Omental fat pad (tissue), 4 donors: Measurements from ENCODE around the gene CCDC191. TPM values are rescaled to one million over a fixed set of nuclear protein-coding genes. Genes with fewer than 3 reads are reported as not detected.

Experiments
- ATAC-seq: fragments of 150-250 bp; one replicate; pipeline ENCODE4 v1.9.1; 2016; ENCODE audit warnings: mild to moderate bottlenecking, moderate library complexity; ENCODE audit not compliant: low FRiP score
- DNase-seq: peaks from one replicate; pipeline ENCODE4 v3.0.0-alpha.2; 2019; ENCODE audit warnings: low spot score
- CTCF ChIP-seq, 3 donors: fragments of 450-650 bp; IDR thresholded peaks; one replicate each; pipeline ENCODE4 v1.5.1; 2016 to 2017; ENCODE audit warnings: antibody characterized with exemption in 3 of 3, mild to moderate bottlenecking in 3 of 3, moderate library complexity in 2 of 3
- total RNA-seq, 4 donors: library from RNA; depleted of rRNA; stranded (reverse); fragments of >200 nt; gene quantifications; one replicate each; pipeline ENCODE4 v1.1.0, GENCODE V29; 2016

Gene CCDC191
- total RNA-seq, 4 donors from 2014 or later: 1.9 to 3.3 (median 2.4) TPM

GRCh38 chr3:114093016-114093380 is 36.7 kb upstream of the CCDC191 start:
- DNase-seq (no peak), ATAC-seq (no peak)
- TF ChIP-seq CTCF (IDR thresholded peaks at IDR 0.05): no peak

- ATAC-seq (no peak), DNase-seq (no peak)
- no peak for TF ChIP-seq CTCF (IDR thresholded peaks at IDR 0.05)
Observed at GRCh38 chr3:114092151-114093015, 36.1 kb upstream of the CCDC191 start.

- DNase-seq (no peak), ATAC-seq (no peak)
- no peak for TF ChIP-seq CTCF (IDR thresholded peaks at IDR 0.05)
Observed at GRCh38 chr3:114089675-114090074, 33.3 kb upstream of the CCDC191 start.

GRCh38 chr3:114086356-114086755 is 30.0 kb upstream of the CCDC191 start:
- no peak for DNase-seq
- no peak for TF ChIP-seq CTCF (IDR thresholded peaks at IDR 0.05)
- no peak for ATAC-seq

- ATAC-seq: no peak
- no peak for TF ChIP-seq CTCF (IDR thresholded peaks at IDR 0.05)
Observed at GRCh38 chr3:114083112-114083511, 26.8 kb upstream of the CCDC191 start.

GRCh38 chr3:114081037-114081436 is 24.7 kb upstream of the CCDC191 start:
- ATAC-seq: no peak
- no peak for DNase-seq
- no peak for TF ChIP-seq CTCF (IDR thresholded peaks at IDR 0.05)

More at GRCh38 chr3:114083112-114083511, 26.8 kb upstream of the CCDC191 start:
- no peak for DNase-seq

- TF ChIP-seq CTCF (IDR thresholded peaks at IDR 0.05): no peak
- no peak for ATAC-seq
- DNase-seq: no peak
Observed at GRCh38 chr3:114080201-114080600, 23.9 kb upstream of the CCDC191 start.
